ENCODE measurements around the gene NHEJ1. TPM values are rescaled to one million over a fixed set of nuclear protein-coding genes. Genes with fewer than 3 reads are reported as not detected.
"Not testable (repeated sequence)": the region's sequence is repeated elsewhere in the genome, so short reads cannot be mapped to it uniquely, and the experiment has no call there.

Gene NHEJ1
- total RNA-seq: 18.1 and 20.7 TPM in 2 replicates

- peaks cover 12% of the 10 kb centered on the region for H3K36me3 Mint-ChIP-seq (ENCODE audit: low read depth)
- peak; percentile 89 for DNase-seq (ENCODE audit: low spot score)
- peak within 1 kb of the TSS; percentile 90 for H3K4me3 Mint-ChIP-seq
- no peaks in the 10 kb centered on the region for H3K27me3 Mint-ChIP-seq (ENCODE audit: insufficient read depth)
- H3K9me3 Mint-ChIP-seq: no peaks in the 10 kb centered on the region
- intact Hi-C loops (cut with micrococcal nuclease): loop anchor here (1.0 to 2.0 kb wide), 17 partner anchors 17 to 754 kb away; partner anchors contain the start of genes ANKZF1, ATG9A, CHPF and DNAJB2
- peak within 1 kb of the TSS; percentile 99 for H3K27ac Mint-ChIP-seq
- H3K4me1 Mint-ChIP-seq (ENCODE audit: low read depth): peaks cover 20% of the 10 kb centered on the region
Measured at GRCh38 chr2:219160186-219161017, at the start of gene NHEJ1. Gene NHEJ1, minus strand, starts transcription at chr2:219160815. Its CDS starts 2,453 bp downstream, at chr2:219158362.

GRCh38 chr2:219209236-219210195, 48.9 kb upstream of the NHEJ1 start:
- H3K4me3 Mint-ChIP-seq: peak overlapping the region; percentile 77
- H3K4me1 Mint-ChIP-seq (ENCODE audit: low read depth): peaks cover 45% of the 10 kb centered on the region
- H3K36me3 Mint-ChIP-seq (ENCODE audit: low read depth): peaks cover 45% of the 10 kb centered on the region
- DNase-seq (ENCODE audit: low spot score): no peak
- H3K27me3 Mint-ChIP-seq (ENCODE audit: insufficient read depth): no peaks in the 10 kb centered on the region
- H3K9me3 Mint-ChIP-seq: peaks cover 2% of the 10 kb centered on the region
- intact Hi-C loops (cut with micrococcal nuclease): no loop called here
- H3K27ac Mint-ChIP-seq: peak overlapping the region; percentile 80

- Mint-ChIP-seq H3K9me3 (peaks cover 4% of the 10 kb centered on the region), H3K27ac (peak overlapping the region; percentile 80), H3K27me3 (ENCODE audit: insufficient read depth) (no peaks in the 10 kb centered on the region), H3K4me1 (ENCODE audit: low read depth) (peaks cover 45% of the 10 kb centered on the region), H3K36me3 (ENCODE audit: low read depth) (peaks cover 34% of the 10 kb centered on the region), H3K4me3 (peak overlapping the region; percentile 92)
- intact Hi-C loops (cut with micrococcal nuclease): loop anchor here (2.0 kb wide), 2 partner anchors 291 to 639 kb away; partner anchors contain the start of genes CNOT9, GMPPA and USP37
- no peak for DNase-seq (ENCODE audit: low spot score)
Measured at GRCh38 chr2:219207884-219208740, 47.5 kb upstream of the NHEJ1 start.

- H3K4me1 Mint-ChIP-seq (ENCODE audit: low read depth): peaks cover 44% of the 10 kb centered on the region
Measured at GRCh38 chr2:219207134-219207883, 46.7 kb upstream of the NHEJ1 start.

GRCh38 chr2:219206328-219207133, 45.9 kb upstream of the NHEJ1 start, which contains the start of gene ZFAND2B:
Gene ZFAND2B, plus strand, starts transcription at chr2:219206782. Its CDS starts 206 bp downstream, at chr2:219206988.
- H3K36me3 Mint-ChIP-seq (ENCODE audit: low read depth): peaks cover 29% of the 10 kb centered on the region
- DNase-seq (ENCODE audit: low spot score): peak; percentile 96
- peaks cover 4% of the 10 kb centered on the region for H3K9me3 Mint-ChIP-seq
- peak within 1 kb of the TSS; percentile 99 for H3K27ac Mint-ChIP-seq
- H3K4me1 Mint-ChIP-seq (ENCODE audit: low read depth): peaks cover 40% of the 10 kb centered on the region
- intact Hi-C loops (cut with micrococcal nuclease): loop anchor here (1.0 to 2.0 kb wide), 14 partner anchors 13 to 800 kb away; partner anchors contain the start of genes ANKZF1, ATG9A, CHPF and CNOT9
- H3K4me3 Mint-ChIP-seq: peak within 1 kb of the TSS; percentile 92
- no peaks in the 10 kb centered on the region for H3K27me3 Mint-ChIP-seq (ENCODE audit: insufficient read depth)

More at GRCh38 chr2:219207134-219207883, 46.7 kb upstream of the NHEJ1 start:
- Mint-ChIP-seq H3K27me3 (ENCODE audit: insufficient read depth) (no peaks in the 10 kb centered on the region), H3K4me3 (peak overlapping the region; percentile 92), H3K36me3 (ENCODE audit: low read depth) (peaks cover 33% of the 10 kb centered on the region), H3K27ac (peak overlapping the region; percentile 71), H3K9me3 (peaks cover 4% of the 10 kb centered on the region)
- no peak for DNase-seq (ENCODE audit: low spot score)
- intact Hi-C loops (cut with micrococcal nuclease): loop anchor here (2.0 kb wide), 2 partner anchors 291 to 639 kb away; partner anchors contain the start of genes CNOT9, GMPPA and USP37

- Mint-ChIP-seq H3K27me3 (ENCODE audit: insufficient read depth) (no peaks in the 10 kb centered on the region), H3K9me3 (peaks cover 4% of the 10 kb centered on the region), H3K4me1 (ENCODE audit: low read depth) (peaks cover 40% of the 10 kb centered on the region), H3K27ac (peak overlapping the region; percentile 99), H3K4me3 (peak overlapping the region; percentile 92), H3K36me3 (ENCODE audit: low read depth) (peaks cover 24% of the 10 kb centered on the region)
- intact Hi-C loops (cut with micrococcal nuclease): loop anchor here (1.0 to 2.0 kb wide), 14 partner anchors 13 to 800 kb away; partner anchors contain the start of genes ANKZF1, ATG9A, CHPF and CNOT9
- no peak for DNase-seq (ENCODE audit: low spot score)
Measured at GRCh38 chr2:219205981-219206327, 45.3 kb upstream of the NHEJ1 start.

GRCh38 chr2:219205165-219205538, 44.5 kb upstream of the NHEJ1 start:
- peaks cover 19% of the 10 kb centered on the region for H3K36me3 Mint-ChIP-seq (ENCODE audit: low read depth)
- no peak for DNase-seq (ENCODE audit: low spot score)
- peaks cover 37% of the 10 kb centered on the region for H3K4me1 Mint-ChIP-seq (ENCODE audit: low read depth)
- H3K27ac Mint-ChIP-seq: no peak overlapping the region
- H3K9me3 Mint-ChIP-seq: peaks cover 4% of the 10 kb centered on the region
- intact Hi-C loops (cut with micrococcal nuclease): no loop called here
- peak overlapping the region; percentile 26 for H3K4me3 Mint-ChIP-seq
- H3K27me3 Mint-ChIP-seq (ENCODE audit: insufficient read depth): no peaks in the 10 kb centered on the region

GRCh38 chr2:219204425-219205164, 44.0 kb upstream of the NHEJ1 start:
- intact Hi-C loops (cut with micrococcal nuclease): no loop called here
- Mint-ChIP-seq H3K27ac (no peak overlapping the region), H3K27me3 (ENCODE audit: insufficient read depth) (no peaks in the 10 kb centered on the region), H3K9me3 (peaks cover 4% of the 10 kb centered on the region), H3K4me1 (ENCODE audit: low read depth) (peaks cover 31% of the 10 kb centered on the region), H3K4me3 (no peak overlapping the region), H3K36me3 (ENCODE audit: low read depth) (peaks cover 13% of the 10 kb centered on the region)
- no peak for DNase-seq (ENCODE audit: low spot score)

GRCh38 chr2:219201331-219201730, 40.7 kb upstream of the NHEJ1 start:
- H3K27me3 Mint-ChIP-seq (ENCODE audit: insufficient read depth); H3K4me3 Mint-ChIP-seq; DNase-seq (ENCODE audit: low spot score); H3K4me1 Mint-ChIP-seq (ENCODE audit: low read depth); H3K9me3 Mint-ChIP-seq; H3K36me3 Mint-ChIP-seq (ENCODE audit: low read depth); H3K27ac Mint-ChIP-seq; intact Hi-C loops (cut with micrococcal nuclease): not testable (repeated sequence)

GRCh38 chr2:219200502-219201326, 40.1 kb upstream of the NHEJ1 start:
- H3K36me3 Mint-ChIP-seq (ENCODE audit: low read depth); H3K27me3 Mint-ChIP-seq (ENCODE audit: insufficient read depth); intact Hi-C loops (cut with micrococcal nuclease); DNase-seq (ENCODE audit: low spot score); H3K4me1 Mint-ChIP-seq (ENCODE audit: low read depth); H3K9me3 Mint-ChIP-seq: not testable (repeated sequence)
- Mint-ChIP-seq H3K4me3 (peak overlapping the region; percentile 29), H3K27ac (peak overlapping the region; percentile 41)
